Aorta (tissue), 5 donors: ENCODE data around the gene TBCD. TPM values are rescaled to one million over a fixed set of nuclear protein-coding genes. Genes with fewer than 3 reads are reported as not detected.

Experiments
- ATAC-seq: fragments of 200-7000 bp; cut with Tn5 transposase; one replicate; pipeline ENCODE4 v1.9.1; 2022; ENCODE audit warnings: moderate library complexity; ENCODE audit not compliant: low FRiP score
- DNase-seq, 2 donors: peaks; one replicate each; pipeline ENCODE4 v3.0.0-alpha.2; 2020
- H3K27ac ChIP-seq, 2 donors: one replicate each; pipeline ENCODE4 v1.5.1; 2013; ENCODE audit warnings: low read length in 2 of 2, mild to moderate bottlenecking in 2 of 2, moderate library complexity in 2 of 2, control low read depth in 1 of 2, inconsistent platforms in 1 of 2, low read depth in 1 of 2
- H3K27me3 ChIP-seq, 2 donors: one replicate each; pipeline ENCODE4 v1.6.1; 2013; ENCODE audit warnings: control low read depth in 1 of 2, low read length in 1 of 2, mild to moderate bottlenecking in 1 of 2, moderate library complexity in 1 of 2; ENCODE audit not compliant: insufficient read depth in 2 of 2, control insufficient read depth in 1 of 2
- H3K36me3 ChIP-seq, 2 donors: one replicate each; pipeline ENCODE4 v1.6.1; 2013; ENCODE audit warnings: control low read depth in 1 of 2, low read length in 1 of 2, mild to moderate bottlenecking in 1 of 2; ENCODE audit not compliant: insufficient read depth in 2 of 2, control insufficient read depth in 1 of 2
- H3K4me1 ChIP-seq, 2 donors: one replicate each; pipeline ENCODE4 v1.6.1; 2013; ENCODE audit warnings: low read length in 2 of 2, control low read depth in 1 of 2, mild to moderate bottlenecking in 1 of 2, moderate library complexity in 1 of 2; ENCODE audit not compliant: insufficient read depth in 2 of 2, control insufficient read depth in 1 of 2
- H3K4me3 ChIP-seq, 2 donors: one replicate each; pipeline ENCODE4 v1.5.1; 2013; ENCODE audit warnings: low read length in 2 of 2, control low read depth in 1 of 2, mild to moderate bottlenecking in 1 of 2
- H3K9me3 ChIP-seq: one replicate; pipeline ENCODE4 v1.6.1; 2013; ENCODE audit warnings: mild to moderate bottlenecking, low read length; ENCODE audit not compliant: control insufficient read depth
- WGBS, 2 donors: extraction: QIAGEN DNeasy Blood & Tissue Kit; methylation state at CpG; one replicate each; pipeline ENCODE4 v1.1.7; 2013; 5-methylcytosine and 5-hydroxymethylcytosine counted together
- intact Hi-C, 2 donors: fragments of 100-400 bp; cut with DNase I; formaldehyde crosslinking; loops; one replicate each; pipeline versions ENCODE4 v1.14.2 to v1.15.0; 2022
- polyA plus RNA-seq, 2 donors: library from polyadenylated mRNA; stranded (reverse); fragments of 200-250 nt; gene quantifications; one replicate each; pipeline ENCODE4 v1.2.3, GENCODE V29; 2013
- total RNA-seq, 2 donors: library from RNA; stranded (reverse); fragmentation: NEBNext Ultra II Directional; extraction: Animal tissue kit (Norgen Biotek cat#: 25700); gene quantifications; one replicate each; pipeline ENCODE4 v1.2.1, GENCODE V29; 2021
- donor health status: healthy with polysubstance abuse.
- donor health status: Bipolar disorder and iron deficiency.
- donor health status: DM: no; HTN: no; CAD: no.
- donor health status: DM: no; HTN: no; CAD: no.
- donor health status: DM: yes; HTN: yes; CAD: no.

Gene TBCD
- total and polyA plus RNA-seq, 4 donors, result 20.0 to 182 (median 111) TPM

- DNase-seq, result peak in 1 of 2 donors; percentile 75
Observed at GRCh38 chr17:82862737-82863382, 111.0 kb downstream of the TBCD start.

GRCh38 chr17:82863383-82863940 is 111.6 kb downstream of the TBCD start:
- intact Hi-C loops, result loop anchor here in 1 of 2 donors (10.0 kb wide), 1 partner anchor 59 kb away; no protein-coding TSS in a partner anchor
- DNase-seq (peak in 1 of 2 donors; percentile 45), ATAC-seq (no peak)
- WGBS, 2 donors, result 88 to 91% methylated on average over 11 of the region's 11 CpGs
- no peaks in the 10 kb centered on the region for H3K27me3 ChIP-seq
- no peaks in the 10 kb centered on the region for H3K36me3 ChIP-seq
- H3K9me3 ChIP-seq, result no peaks in the 10 kb centered on the region
- no peak overlapping the region for H3K27ac ChIP-seq
- no peaks in the 10 kb centered on the region for H3K4me1 ChIP-seq
- H3K4me3 ChIP-seq, result no peak overlapping the region

More at GRCh38 chr17:82862737-82863382, 111.0 kb downstream of the TBCD start:
- H3K9me3 ChIP-seq, result no peaks in the 10 kb centered on the region
- no peaks in the 10 kb centered on the region for H3K4me1 ChIP-seq
- no peak for ATAC-seq
- H3K4me3 ChIP-seq, result no peak overlapping the region
- no peaks in the 10 kb centered on the region for H3K36me3 ChIP-seq
- H3K27ac ChIP-seq, result no peak overlapping the region
- intact Hi-C loops, result loop anchor here in 1 of 2 donors (10.0 kb wide), 1 partner anchor 58 kb away; no protein-coding TSS in a partner anchor
- H3K27me3 ChIP-seq, result no peaks in the 10 kb centered on the region
- whole genome bisulfite sequencing, 2 donors, result 92 to 93% methylated on average over 25 of the region's 25 CpGs

GRCh38 chr17:82863941-82864712 is 112.3 kb downstream of the TBCD start:
- intact Hi-C loops, result loop anchor here in 1 of 2 donors (10.0 kb wide), 1 partner anchor 59 kb away; no protein-coding TSS in a partner anchor
- Histone ChIP-seq H3K27ac (no peak overlapping the region), H3K9me3 (no peaks in the 10 kb centered on the region), H3K4me1 (no peaks in the 10 kb centered on the region), H3K27me3 (no peaks in the 10 kb centered on the region), H3K36me3 (no peaks in the 10 kb centered on the region), H3K4me3 (no peak overlapping the region)
- DNase-seq (peak in 1 of 2 donors; percentile 67), ATAC-seq (no peak)
- 87 to 88% methylated on average over 18 of the region's 18 CpGs for WGBS, 2 donors

GRCh38 chr17:82864713-82865248 is 112.9 kb downstream of the TBCD start:
- no peak for ATAC-seq
- Histone ChIP-seq H3K36me3 (no peaks in the 10 kb centered on the region), H3K4me1 (no peaks in the 10 kb centered on the region), H3K27ac (no peak overlapping the region), H3K4me3 (no peak overlapping the region), H3K9me3 (no peaks in the 10 kb centered on the region), H3K27me3 (no peaks in the 10 kb centered on the region)
- intact Hi-C loops, result loop anchor here in 1 of 2 donors (10.0 kb wide), 1 partner anchor 60 kb away; no protein-coding TSS in a partner anchor
- WGBS, 2 donors, result 86% methylated on average over 11 to 16 of the region's 16 CpGs
- DNase-seq, result no peak

- no peaks in the 10 kb centered on the region for H3K4me1 ChIP-seq
- DNase-seq, result peak in 1 of 2 donors; percentile 56
- 83 to 88% methylated on average over 23 of the region's 23 CpGs for WGBS, 2 donors
- intact Hi-C loops, result loop anchor here in 1 of 2 donors (10.0 kb wide), 1 partner anchor 60 kb away; no protein-coding TSS in a partner anchor
- H3K4me3 ChIP-seq, result no peak overlapping the region
- H3K36me3 ChIP-seq, result no peaks in the 10 kb centered on the region
- H3K27ac ChIP-seq, result no peak overlapping the region
- no peaks in the 10 kb centered on the region for H3K9me3 ChIP-seq
- H3K27me3 ChIP-seq, result no peaks in the 10 kb centered on the region
- ATAC-seq, result no peak
Observed at GRCh38 chr17:82865274-82865673, 113.4 kb downstream of the TBCD start.

GRCh38 chr17:82865774-82866395 is 114.0 kb downstream of the TBCD start:
- Histone ChIP-seq H3K4me1 (no peaks in the 10 kb centered on the region), H3K4me3 (no peak overlapping the region), H3K27ac (no peak overlapping the region), H3K9me3 (no peaks in the 10 kb centered on the region), H3K27me3 (no peaks in the 10 kb centered on the region), H3K36me3 (peaks cover 0 to 3% of the 10 kb centered on the region in 2 donors)
- WGBS, 2 donors, result 80 to 83% methylated on average over 9 of the region's 9 CpGs
- intact Hi-C loops, result loop anchor here in 1 of 2 donors (10.0 kb wide), 1 partner anchor 61 kb away; no protein-coding TSS in a partner anchor
- DNase-seq (peak in 1 of 2 donors; percentile 47), ATAC-seq (no peak)

GRCh38 chr17:82866590-82867191 is 114.8 kb downstream of the TBCD start:
- Histone ChIP-seq H3K4me3 (no peak overlapping the region), H3K9me3 (no peaks in the 10 kb centered on the region), H3K27me3 (no peaks in the 10 kb centered on the region), H3K36me3 (peaks cover 0 to 3% of the 10 kb centered on the region in 2 donors), H3K4me1 (no peaks in the 10 kb centered on the region), H3K27ac (no peak overlapping the region)
- intact Hi-C loops, result loop anchor here in 1 of 2 donors (10.0 kb wide), 1 partner anchor 62 kb away; no protein-coding TSS in a partner anchor
- DNase-seq (peak in 1 of 2 donors; percentile 73), ATAC-seq (no peak)
- 59 to 76% methylated on average over 11 of the region's 11 CpGs for WGBS, 2 donors
